Measurements from ENCODE around the gene GTF2H4. TPM values are rescaled to one million over a fixed set of nuclear protein-coding genes. Genes with fewer than 3 reads are reported as not detected.
A peak's percentile ranks its signal among the peaks of the same experiment; 100 is the strongest.
"Not testable (repeated sequence)": the region's sequence is repeated elsewhere in the genome, so short reads cannot be mapped to it uniquely, and the experiment has no call there.

GTF2H4 gene
- 23.0 and 27.7 TPM in 2 replicates for total RNA-seq

DNA sequence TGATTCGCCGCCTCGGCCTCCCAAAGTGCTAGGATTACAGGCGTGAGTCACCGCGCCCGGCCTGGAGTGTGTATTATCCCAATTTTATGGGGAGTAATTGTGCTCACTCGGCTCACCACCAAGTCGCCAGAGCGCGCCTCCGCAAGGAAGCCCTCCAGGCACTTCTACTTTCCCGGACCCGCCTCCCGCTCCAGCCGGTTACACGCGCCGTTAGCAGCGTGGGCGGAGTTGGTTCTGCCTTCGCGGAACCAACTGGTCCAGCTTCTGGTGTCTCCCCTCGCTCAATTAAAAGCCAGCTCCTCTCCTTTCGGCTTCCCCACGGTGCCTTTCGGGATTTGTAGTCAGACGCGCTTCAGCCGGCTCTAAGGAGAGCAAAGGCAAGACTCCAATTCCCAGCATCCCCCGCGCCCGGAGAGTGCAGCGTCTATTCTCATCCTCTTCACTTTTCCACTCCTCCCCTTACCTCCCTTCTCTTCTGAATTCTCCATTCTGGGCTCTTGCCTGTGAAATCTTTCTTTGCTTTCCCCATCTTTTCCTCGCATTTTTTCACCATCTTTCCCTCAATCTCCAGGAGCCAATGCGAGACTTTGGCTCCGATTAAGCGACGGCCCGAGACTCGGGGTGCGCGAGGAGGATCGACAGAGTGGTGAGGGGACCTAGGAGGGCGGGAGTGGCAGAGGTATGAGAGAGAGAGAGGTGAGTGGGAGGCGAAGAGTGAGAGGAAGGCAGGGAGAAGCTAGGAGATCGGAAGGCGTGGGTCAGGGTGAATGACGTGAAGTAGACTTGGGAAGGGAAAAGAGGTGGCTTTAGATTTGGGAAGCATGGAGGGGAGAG lies at the start of gene GTF2H4:
GTF2H4 (plus strand) TSS at position 450 of the 834 bp plus-strand sequence.
- DNase-seq (ENCODE audit: low read depth) = peak; percentile 97
- TF ChIP-seq, protein P1, sequence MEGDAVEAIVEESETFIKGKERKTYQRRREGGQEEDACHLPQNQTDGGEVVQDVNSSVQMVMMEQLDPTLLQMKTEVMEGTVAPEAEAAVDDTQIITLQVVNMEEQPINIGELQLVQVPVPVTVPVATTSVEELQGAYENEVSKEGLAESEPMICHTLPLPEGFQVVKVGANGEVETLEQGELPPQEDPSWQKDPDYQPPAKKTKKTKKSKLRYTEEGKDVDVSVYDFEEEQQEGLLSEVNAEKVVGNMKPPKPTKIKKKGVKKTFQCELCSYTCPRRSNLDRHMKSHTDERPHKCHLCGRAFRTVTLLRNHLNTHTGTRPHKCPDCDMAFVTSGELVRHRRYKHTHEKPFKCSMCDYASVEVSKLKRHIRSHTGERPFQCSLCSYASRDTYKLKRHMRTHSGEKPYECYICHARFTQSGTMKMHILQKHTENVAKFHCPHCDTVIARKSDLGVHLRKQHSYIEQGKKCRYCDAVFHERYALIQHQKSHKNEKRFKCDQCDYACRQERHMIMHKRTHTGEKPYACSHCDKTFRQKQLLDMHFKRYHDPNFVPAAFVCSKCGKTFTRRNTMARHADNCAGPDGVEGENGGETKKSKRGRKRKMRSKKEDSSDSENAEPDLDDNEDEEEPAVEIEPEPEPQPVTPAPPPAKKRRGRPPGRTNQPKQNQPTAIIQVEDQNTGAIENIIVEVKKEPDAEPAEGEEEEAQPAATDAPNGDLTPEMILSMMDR (IDR thresholded peaks at IDR 0.05; ENCODE audit: insufficient read depth, low read length, poor library complexity, severe bottlenecking) = no peak

DNA sequence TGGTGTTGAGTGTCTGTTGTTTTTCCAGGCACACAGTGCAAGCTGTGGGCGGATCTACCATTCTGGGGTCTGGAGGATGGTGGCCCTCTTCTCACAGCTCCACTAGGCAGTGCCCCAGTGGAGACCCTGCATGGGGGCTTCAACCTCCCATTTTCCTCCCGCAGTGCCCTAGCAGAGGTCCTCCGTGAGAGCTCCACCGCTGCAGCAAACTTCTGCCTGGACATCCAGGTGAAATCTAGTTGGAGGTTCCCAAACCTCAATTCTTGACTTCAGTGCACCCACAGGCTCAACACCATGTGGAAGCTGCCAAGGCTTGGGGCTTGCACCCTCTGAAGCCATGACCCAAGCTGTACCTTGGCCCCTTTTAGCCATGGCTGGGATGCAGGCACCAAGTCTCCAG lies 48.3 kb upstream of the GTF2H4 start:
- H3K4me3 ChIP-seq (ENCODE audit: low read depth, low read length); H3K36me3 ChIP-seq (ENCODE audit: control insufficient read depth, insufficient read depth, low read length); DNase-seq (ENCODE audit: low read depth); H3K27me3 ChIP-seq (ENCODE audit: control insufficient read depth, insufficient read depth, low read length): not testable (repeated sequence)

More for the DNA sequence above, at the start of gene GTF2H4:
- peak within 1 kb of the TSS; percentile 79 for H3K4me3 ChIP-seq (ENCODE audit: low read depth, low read length)
- H3K36me3 ChIP-seq (ENCODE audit: control insufficient read depth, insufficient read depth, low read length) = peaks cover 5% of the 10 kb centered on the region
- H3K27me3 ChIP-seq (ENCODE audit: control insufficient read depth, insufficient read depth, low read length) = no peaks in the 10 kb centered on the region

DNA sequence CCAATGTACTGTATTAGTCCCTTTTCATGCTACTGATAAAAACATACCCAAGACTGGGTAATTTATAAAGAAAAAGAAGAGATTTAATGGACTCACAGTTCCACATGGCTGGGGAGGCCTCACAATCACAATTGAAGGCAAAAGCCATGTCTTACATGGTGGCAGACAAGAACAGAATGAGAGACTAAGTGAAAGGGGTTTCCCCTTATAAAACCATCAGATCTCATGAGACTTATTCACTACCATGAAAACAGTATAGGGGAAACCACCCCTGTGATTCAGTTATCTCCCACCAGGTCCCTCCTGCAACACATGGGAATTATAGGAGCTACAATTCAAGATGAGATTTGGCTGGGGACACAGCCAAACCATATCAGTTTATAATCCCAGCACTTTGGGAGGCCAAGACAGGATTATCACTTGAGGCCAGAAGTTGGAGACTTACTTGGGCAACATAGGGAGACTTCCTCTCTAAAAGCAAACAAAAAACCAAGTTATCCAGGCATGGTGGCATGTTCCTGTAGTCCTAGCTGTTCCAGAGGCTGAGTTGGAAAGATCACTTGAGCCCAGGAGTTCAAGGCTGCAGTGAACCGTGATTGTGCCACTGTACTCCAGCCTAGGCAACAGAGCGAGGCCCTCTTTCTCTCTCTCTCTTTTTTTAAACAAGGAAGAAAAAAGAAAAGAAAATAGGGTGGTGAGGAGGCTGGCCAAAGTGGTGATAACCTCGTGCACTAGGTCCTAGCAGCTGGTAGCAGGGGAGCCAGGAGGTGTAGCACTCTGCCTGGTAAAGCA lies 46.6 kb upstream of the GTF2H4 start:
- no peak for DNase-seq (ENCODE audit: low read depth)
- TF ChIP-seq, protein P1 (IDR thresholded peaks at IDR 0.05; ENCODE audit: insufficient read depth, low read length, poor library complexity, severe bottlenecking) = no peak
- H3K36me3 ChIP-seq (ENCODE audit: control insufficient read depth, insufficient read depth, low read length) = no peaks in the 10 kb centered on the region
- no peak overlapping the region for H3K4me3 ChIP-seq (ENCODE audit: low read depth, low read length)
- H3K27me3 ChIP-seq (ENCODE audit: control insufficient read depth, insufficient read depth, low read length) = peaks cover 3% of the 10 kb centered on the region

DNA sequence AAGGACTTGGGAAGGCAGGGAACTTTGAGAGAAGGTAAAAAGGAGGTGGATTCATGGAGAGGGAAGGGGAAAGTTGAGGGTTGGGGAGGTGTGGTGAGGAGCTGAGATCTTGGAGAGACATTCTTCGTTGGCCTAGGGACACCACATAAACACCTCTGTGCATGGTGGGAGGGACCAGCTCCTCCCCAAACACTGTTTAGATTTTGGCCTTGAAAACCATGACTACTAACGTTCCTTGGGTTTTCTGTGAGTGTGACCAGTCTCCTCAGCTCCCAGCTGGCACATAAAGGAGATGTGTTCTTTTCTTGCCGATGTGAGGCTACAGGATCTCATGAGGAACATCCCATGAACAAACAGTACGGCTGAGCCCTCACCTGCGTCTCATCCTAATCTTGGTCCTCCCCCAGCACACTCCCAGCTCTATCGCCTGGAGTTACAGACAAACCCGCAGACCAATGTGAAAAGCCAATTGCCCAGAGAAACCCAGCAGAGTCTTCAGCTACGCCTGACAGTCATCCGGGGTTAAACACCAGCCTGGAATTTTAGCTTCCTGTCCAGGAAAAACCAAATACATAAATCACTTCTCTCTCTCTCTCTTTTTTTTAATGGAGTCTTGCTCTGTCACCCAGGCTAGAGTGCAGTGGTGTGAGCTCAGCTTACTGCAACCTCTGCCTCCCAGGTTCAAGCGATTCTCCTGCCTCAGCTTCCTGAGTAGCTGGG lies 45.7 kb upstream of the GTF2H4 start:
- no peaks in the 10 kb centered on the region for H3K36me3 ChIP-seq (ENCODE audit: control insufficient read depth, insufficient read depth, low read length)
- TF ChIP-seq, protein P1 (IDR thresholded peaks at IDR 0.05; ENCODE audit: insufficient read depth, low read length, poor library complexity, severe bottlenecking) = no peak
- no peak overlapping the region for H3K4me3 ChIP-seq (ENCODE audit: low read depth, low read length)
- DNase-seq (ENCODE audit: low read depth) = no peak
- no peaks in the 10 kb centered on the region for H3K27me3 ChIP-seq (ENCODE audit: control insufficient read depth, insufficient read depth, low read length)

DNA sequence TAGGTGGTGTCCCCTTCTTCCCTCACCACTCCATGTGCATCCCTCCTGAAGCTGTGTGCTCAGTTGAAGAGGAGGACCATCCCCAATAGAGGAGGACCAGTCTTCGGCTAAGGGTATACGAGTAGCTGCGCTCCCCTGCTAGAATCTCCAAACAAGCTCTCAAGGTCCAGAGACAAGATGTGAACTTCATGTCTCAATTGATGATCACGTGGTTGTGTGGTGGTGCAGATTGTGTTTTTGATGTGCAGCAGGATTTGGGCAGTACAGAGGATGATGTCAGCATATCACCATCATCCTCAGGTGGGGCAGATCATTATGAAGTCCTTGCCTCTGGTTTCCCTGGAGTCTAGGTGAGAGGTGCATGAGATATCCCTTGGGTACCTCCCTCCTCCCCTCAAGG lies 43.7 kb upstream of the GTF2H4 start:
- Histone ChIP-seq H3K4me3 (ENCODE audit: low read depth, low read length) (no peak overlapping the region), H3K36me3 (ENCODE audit: control insufficient read depth, insufficient read depth, low read length) (no peaks in the 10 kb centered on the region), H3K27me3 (ENCODE audit: control insufficient read depth, insufficient read depth, low read length) (no peaks in the 10 kb centered on the region)
- DNase-seq (ENCODE audit: low read depth) = no peak
- TF ChIP-seq, protein P1 (IDR thresholded peaks at IDR 0.05; ENCODE audit: insufficient read depth, low read length, poor library complexity, severe bottlenecking) = no peak

DNA sequence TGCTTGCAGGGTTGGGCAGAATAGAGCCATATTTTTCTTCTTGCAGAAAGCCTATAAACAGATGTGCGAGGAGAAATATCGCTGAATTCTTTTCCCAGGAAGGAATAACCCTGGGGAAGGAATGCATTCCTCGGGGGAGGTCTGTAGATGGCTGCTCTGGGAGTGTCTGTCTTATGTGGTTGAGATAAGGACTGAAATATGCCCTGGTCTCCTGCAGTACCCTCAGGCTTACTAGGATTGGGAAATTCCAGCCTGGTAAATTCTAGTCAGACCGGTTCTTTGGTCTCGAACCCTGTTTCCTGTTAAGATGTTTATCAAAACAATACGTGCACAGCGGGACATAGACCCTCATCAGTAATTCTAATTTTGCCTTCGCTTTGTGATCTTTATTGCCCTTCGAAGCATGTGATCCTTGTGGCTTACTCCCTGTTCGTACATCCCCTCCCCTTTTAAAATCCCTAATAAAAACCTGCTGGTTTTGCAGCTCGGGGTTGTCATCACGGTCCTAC lies 38.7 kb upstream of the GTF2H4 start:
- H3K27me3 ChIP-seq (ENCODE audit: control insufficient read depth, insufficient read depth, low read length); H3K4me3 ChIP-seq (ENCODE audit: low read depth, low read length); DNase-seq (ENCODE audit: low read depth); H3K36me3 ChIP-seq (ENCODE audit: control insufficient read depth, insufficient read depth, low read length): not testable (repeated sequence)
